Omental fat pad (tissue), 4 donors: ENCODE results near the gene WSB2. TPM values are rescaled to one million over a fixed set of nuclear protein-coding genes. Genes with fewer than 3 reads are reported as not detected.

Experiments used
- ATAC-seq: fragments of 150-250 bp; one replicate; pipeline ENCODE4 v1.9.1; 2016; ENCODE audit warnings: mild to moderate bottlenecking, moderate library complexity; ENCODE audit not compliant: low FRiP score
- DNase-seq: peaks from one replicate; pipeline ENCODE4 v3.0.0-alpha.2; 2019; ENCODE audit warnings: low spot score
- small RNA-seq: library from RNA; depleted of rRNA; stranded (forward); fragments of <200 nt; gene quantifications from one replicate; pipeline ENCODE3, GENCODE V24; 2016
- total RNA-seq, 4 donors: library from RNA; depleted of rRNA; stranded (reverse); fragments of >200 nt; gene quantifications; one replicate each; pipeline ENCODE4 v1.1.0, GENCODE V29; 2016
- TF ChIP-seq, protein P1 (sequence below), 3 donors: fragments of 450-650 bp; IDR thresholded peaks; one replicate each; pipeline ENCODE4 v1.5.1; 2016 to 2017; ENCODE audit warnings: antibody characterized with exemption in 3 of 3, mild to moderate bottlenecking in 3 of 3, moderate library complexity in 2 of 3

WSB2 gene
- total RNA-seq, 4 donors from 2014 or later: 41.1 to 87.8 (median 65.3) TPM

DNA sequence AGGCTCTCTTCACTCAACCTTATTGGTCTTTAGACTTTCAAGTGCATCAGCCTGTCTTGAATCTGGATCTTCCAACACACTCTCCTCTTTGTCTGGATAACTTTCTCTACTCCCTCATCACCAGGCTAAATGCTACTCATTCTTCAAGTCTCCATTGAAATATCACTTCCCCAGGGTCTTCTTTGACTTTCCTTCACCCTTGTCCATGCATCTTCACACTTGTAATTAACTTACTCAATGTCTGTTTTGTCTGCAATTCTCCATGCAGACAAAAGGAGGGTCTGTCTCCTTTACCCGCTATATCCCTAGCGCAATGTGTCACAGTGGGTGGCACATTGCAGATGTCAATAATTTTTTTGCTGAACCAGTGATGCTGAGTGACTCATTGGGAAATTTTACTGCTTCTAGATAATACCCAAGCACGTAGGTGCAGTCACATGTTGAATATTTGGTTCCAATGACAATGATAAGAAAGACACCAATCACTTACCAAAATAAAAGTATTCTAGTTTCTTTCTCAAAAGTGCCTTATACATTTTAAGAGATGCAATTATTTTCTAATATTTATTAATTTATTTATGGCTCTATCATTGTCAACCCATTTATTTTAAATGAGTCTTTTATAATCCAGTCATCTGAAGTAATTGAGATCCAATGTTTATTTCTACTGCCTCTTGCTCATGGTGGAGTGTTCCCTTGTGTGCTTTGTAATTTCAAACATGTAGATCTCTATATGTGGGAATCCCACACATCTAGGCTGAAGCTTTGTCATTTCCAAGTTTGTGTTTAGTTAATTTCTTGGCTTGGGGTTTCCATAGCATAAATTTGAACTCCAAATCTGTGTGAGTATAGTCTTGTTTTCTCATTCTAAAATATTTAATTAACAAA is 66.2 kb downstream of the WSB2 start:
- DNase-seq: no peak
- ATAC-seq: no peak
- TF ChIP-seq, protein P1, sequence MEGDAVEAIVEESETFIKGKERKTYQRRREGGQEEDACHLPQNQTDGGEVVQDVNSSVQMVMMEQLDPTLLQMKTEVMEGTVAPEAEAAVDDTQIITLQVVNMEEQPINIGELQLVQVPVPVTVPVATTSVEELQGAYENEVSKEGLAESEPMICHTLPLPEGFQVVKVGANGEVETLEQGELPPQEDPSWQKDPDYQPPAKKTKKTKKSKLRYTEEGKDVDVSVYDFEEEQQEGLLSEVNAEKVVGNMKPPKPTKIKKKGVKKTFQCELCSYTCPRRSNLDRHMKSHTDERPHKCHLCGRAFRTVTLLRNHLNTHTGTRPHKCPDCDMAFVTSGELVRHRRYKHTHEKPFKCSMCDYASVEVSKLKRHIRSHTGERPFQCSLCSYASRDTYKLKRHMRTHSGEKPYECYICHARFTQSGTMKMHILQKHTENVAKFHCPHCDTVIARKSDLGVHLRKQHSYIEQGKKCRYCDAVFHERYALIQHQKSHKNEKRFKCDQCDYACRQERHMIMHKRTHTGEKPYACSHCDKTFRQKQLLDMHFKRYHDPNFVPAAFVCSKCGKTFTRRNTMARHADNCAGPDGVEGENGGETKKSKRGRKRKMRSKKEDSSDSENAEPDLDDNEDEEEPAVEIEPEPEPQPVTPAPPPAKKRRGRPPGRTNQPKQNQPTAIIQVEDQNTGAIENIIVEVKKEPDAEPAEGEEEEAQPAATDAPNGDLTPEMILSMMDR (IDR thresholded peaks at IDR 0.05): no peak

DNA sequence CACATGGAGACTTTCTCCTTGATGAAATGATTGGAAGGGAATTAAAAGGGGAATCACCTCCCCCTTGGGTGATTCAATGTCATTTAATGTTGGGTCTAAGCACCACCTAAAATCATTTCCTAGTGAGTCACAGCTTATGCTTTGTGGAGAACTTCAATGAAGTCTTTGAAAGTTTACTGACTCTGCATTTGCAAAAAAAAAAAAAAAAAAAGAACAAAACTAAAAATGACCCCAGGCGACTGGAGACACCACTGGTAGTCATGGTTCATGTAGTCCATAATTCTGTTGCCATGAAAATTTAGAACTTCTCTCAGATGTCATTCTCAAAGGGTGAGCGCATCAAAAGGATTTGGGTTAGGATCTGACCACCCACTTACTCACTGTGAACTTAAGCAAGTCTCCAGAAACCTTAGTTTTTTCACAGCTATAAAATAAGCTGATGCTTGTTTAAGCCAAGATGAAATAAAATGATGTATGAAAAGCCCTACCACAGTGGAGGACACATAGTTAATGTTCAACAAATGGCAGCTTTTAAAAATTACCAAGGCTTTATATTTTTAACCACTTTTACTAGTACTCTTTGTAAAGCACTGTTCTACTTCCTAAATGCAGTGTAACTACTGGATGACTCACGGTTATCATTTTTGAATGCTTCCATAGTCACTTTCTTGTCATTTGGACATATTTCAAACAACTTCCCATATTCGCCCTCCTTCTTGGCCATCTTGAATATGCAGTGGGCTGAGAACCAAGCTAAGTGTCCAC is 74.1 kb downstream of the WSB2 start:
- TF ChIP-seq, protein P1 (IDR thresholded peaks at IDR 0.05): no peak
- ATAC-seq: no peak
- DNase-seq: no peak

DNA sequence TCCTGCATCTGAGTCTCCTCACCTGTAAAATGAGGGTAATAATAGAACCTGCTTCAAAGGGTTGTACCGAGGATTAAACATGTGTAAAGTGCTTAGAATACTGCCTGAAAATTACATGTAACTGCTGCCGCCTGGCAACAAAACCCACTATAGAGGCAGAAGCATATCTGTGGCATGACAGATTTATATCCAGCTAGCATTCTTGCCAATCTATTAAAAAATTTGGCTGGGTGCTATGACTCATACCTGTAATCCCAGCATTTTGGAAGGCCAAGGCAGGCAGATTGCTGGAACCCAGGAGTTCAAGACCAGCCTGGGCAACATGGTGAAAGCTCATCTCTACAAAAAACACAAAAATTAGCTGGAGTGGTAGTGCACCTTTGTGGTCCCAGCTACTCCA is 75.8 kb downstream of the WSB2 start:
- ATAC-seq: no peak
- TF ChIP-seq, protein P1 (IDR thresholded peaks at IDR 0.05): no peak
- no peak for DNase-seq

Small RNA genes lying within 50 kb of the gene (small RNA-seq; reads per million reads assigned to genes)
- not detected for gene AC131159.1

Other genes with a start within 250 kb of the WSB2 start
- gene KSR2, start 92.2 kb downstream of the WSB2 start, total RNA-seq: under 1 TPM in 3 of 4 donors, not detected in 1; under 0.01 to 0.16 (median under 0.01) TPM
- gene RFC5, start 44.5 kb downstream of the WSB2 start, total RNA-seq: 10 to 100 TPM in 1 of 4 donors, 1 to 10 TPM in 3; 4.7 to 14.8 (median 6.4) TPM
- 10 to 100 TPM; 16.2 to 73.9 (median 28.0) TPM for gene VSIG10, start 42.8 kb upstream of the WSB2 start, total RNA-seq
- 100 to 1,000 TPM; 239 to 445 (median 292) TPM for gene PEBP1, start 74.9 kb upstream of the WSB2 start, total RNA-seq